ENCODE data around the gene MR1.

Gene MR1

GRCh38 chr1:181064011-181064623 is 30.3 kb downstream of the MR1 start:
- DNase-seq (ENCODE audit: low read depth), result no peak

GRCh38 chr1:181064702-181065101 is 30.9 kb downstream of the MR1 start:
- no peak for DNase-seq (ENCODE audit: low read depth)

- no peak for DNase-seq (ENCODE audit: low read depth)
Observed at GRCh38 chr1:181073638-181074037, 39.9 kb downstream of the MR1 start.

GRCh38 chr1:181075766-181076350 is 42.1 kb downstream of the MR1 start:
- DNase-seq (ENCODE audit: low read depth), result no peak

- no peak for DNase-seq (ENCODE audit: low read depth)
Observed at GRCh38 chr1:181076852-181077251, 43.1 kb downstream of the MR1 start.

- no peak for DNase-seq (ENCODE audit: low read depth)
Observed at GRCh38 chr1:181077576-181078242, 43.9 kb downstream of the MR1 start.

- DNase-seq (ENCODE audit: low read depth), result no peak
Observed at GRCh38 chr1:181079382-181079781, 45.6 kb downstream of the MR1 start.

- no peak for DNase-seq (ENCODE audit: low read depth)
Observed at GRCh38 chr1:181079920-181080319, 46.1 kb downstream of the MR1 start.

GRCh38 chr1:181080556-181080955 is 46.8 kb downstream of the MR1 start:
- DNase-seq (ENCODE audit: low read depth), result no peak

GRCh38 chr1:181081395-181081794 is 47.6 kb downstream of the MR1 start:
- DNase-seq (ENCODE audit: low read depth), result no peak

GRCh38 chr1:181083842-181084605 is 50.2 kb downstream of the MR1 start:
- peak; percentile 40 for DNase-seq (ENCODE audit: low read depth)

- no peak for DNase-seq (ENCODE audit: low read depth)
Observed at GRCh38 chr1:181084606-181084969, 50.8 kb downstream of the MR1 start.

GRCh38 chr1:181086091-181086490 is 52.3 kb downstream of the MR1 start:
- DNase-seq (ENCODE audit: low read depth), result no peak

- DNase-seq (ENCODE audit: low read depth), result no peak
Observed at GRCh38 chr1:181086926-181087325, 53.1 kb downstream of the MR1 start.

GRCh38 chr1:181087400-181087901 is 53.7 kb downstream of the MR1 start:
- DNase-seq (ENCODE audit: low read depth), result no peak

- peak; percentile 90 for DNase-seq (ENCODE audit: low read depth)
Observed at GRCh38 chr1:181088079-181089016, 54.6 kb downstream of the MR1 start, which contains the start of gene IER5. Gene IER5 (plus strand): TSS chr1:181088700. CDS start chr1:181088903, 203 bp downstream.

GRCh38 chr1:181089017-181089675 is 55.4 kb downstream of the MR1 start:
- DNase-seq (ENCODE audit: low read depth), result peak; percentile 5

GRCh38 chr1:181089676-181090544 is 56.1 kb downstream of the MR1 start:
- peak; percentile 72 for DNase-seq (ENCODE audit: low read depth)

GRCh38 chr1:181090641-181091126 is 56.9 kb downstream of the MR1 start:
- DNase-seq (ENCODE audit: low read depth), result peak; percentile 18
